Measurements from ENCODE around the gene PTCD1. TPM values are rescaled to one million over a fixed set of nuclear protein-coding genes. Genes with fewer than 3 reads are reported as not detected.

PTCD1 gene
- total and polyA plus RNA-seq, 2 of the 8 experiments (the other 6 are each of a cell fraction or from before 2014, with no cell fraction given): 7.5 to 7.6 TPM

- no peak for TF ChIP-seq CHD7 (IDR thresholded peaks at IDR 0.05; ENCODE audit: insufficient replicate concordance, low read length)
These were observed 67.2 kb downstream of the PTCD1 start (continued) for GRCh38 chr7:99371376-99371920.
